SK-N-MC (cell line): ENCODE measurements around the gene TIMP2.

Source experiments
- EZH2 ChIP-seq: fragments of 200-600 bp; sonication (generic); IDR thresholded peaks from one replicate; pipeline ENCODE4 v1.6.1; 2017; ENCODE audit warnings: antibody characterized with exemption
- FOXP2 ChIP-seq: optimal IDR thresholded peaks from 2 replicates; pipeline ENCODE3; 2011; ENCODE audit warnings: mild to moderate bottlenecking, moderate library complexity; ENCODE audit not compliant: insufficient read depth; ENCODE audit errors: extremely low read length, control extremely low read depth
- POLR2AphosphoS5 ChIP-seq: IDR thresholded peaks from 2 replicates; pipeline ENCODE4 v1.6.1; 2012; ENCODE audit warnings: mild to moderate bottlenecking, low read depth, low read length, borderline replicate concordance

- TF ChIP-seq POLR2AphosphoS5 (no peak), EZH2 (no peak), FOXP2 (no peak)
These were observed 66.1 kb downstream of the TIMP2 start for GRCh38 chr17:78859051-78859450.
